GM21717 (cell line): ENCODE results near the gene ZNF774.
A peak's percentile ranks its signal among the peaks of the same experiment; 100 is the strongest.
"Not testable (repeated sequence)": the region's sequence is repeated elsewhere in the genome, so short reads cannot be mapped to it uniquely, and the experiment has no call there.

Source experiments
- ATAC-seq: cut with Tn5 transposase; IDR thresholded peaks from one replicate; pipeline ENCODE4 v1.9.1; 2021; ENCODE audit warnings: mild to moderate bottlenecking, moderate library complexity; ENCODE audit not compliant: unreplicated experiment

ZNF774 gene

GRCh38 chr15:90352107-90352893 lies at the start of gene ZNF774:
TSS of gene ZNF774 (plus strand) at chr15:90352284. CDS start at chr15:90354661, 2,377 bp downstream.
- peak; percentile 99 for ATAC-seq

GRCh38 chr15:90305355-90305754 lies 46.7 kb upstream of the ZNF774 start:
- ATAC-seq: not testable (repeated sequence)

GRCh38 chr15:90305932-90306331 lies 46.2 kb upstream of the ZNF774 start:
- no peak for ATAC-seq

GRCh38 chr15:90306560-90306959 lies 45.5 kb upstream of the ZNF774 start:
- ATAC-seq: no peak

GRCh38 chr15:90307661-90308060 lies 44.4 kb upstream of the ZNF774 start:
- ATAC-seq: no peak

DNA sequence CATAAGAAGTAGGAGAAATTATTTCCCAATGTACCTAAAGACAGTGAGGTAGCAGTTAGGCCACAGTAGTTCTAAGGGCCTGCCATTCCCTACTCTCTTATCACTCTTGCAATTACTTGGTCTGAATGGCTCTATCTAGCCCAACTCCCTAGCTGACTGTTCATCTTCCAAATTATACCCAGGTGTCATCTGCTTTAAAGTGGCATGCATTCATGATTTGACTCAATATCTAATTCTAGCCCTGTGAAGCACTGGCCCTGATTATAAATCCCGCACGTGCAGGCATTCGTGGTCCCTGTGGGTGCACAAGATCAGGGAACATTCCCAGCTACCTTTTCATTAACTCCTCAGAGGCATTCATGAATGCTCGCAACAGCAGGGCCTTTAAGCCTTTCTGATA lies 43.1 kb upstream of the ZNF774 start:
- ATAC-seq: no peak

DNA sequence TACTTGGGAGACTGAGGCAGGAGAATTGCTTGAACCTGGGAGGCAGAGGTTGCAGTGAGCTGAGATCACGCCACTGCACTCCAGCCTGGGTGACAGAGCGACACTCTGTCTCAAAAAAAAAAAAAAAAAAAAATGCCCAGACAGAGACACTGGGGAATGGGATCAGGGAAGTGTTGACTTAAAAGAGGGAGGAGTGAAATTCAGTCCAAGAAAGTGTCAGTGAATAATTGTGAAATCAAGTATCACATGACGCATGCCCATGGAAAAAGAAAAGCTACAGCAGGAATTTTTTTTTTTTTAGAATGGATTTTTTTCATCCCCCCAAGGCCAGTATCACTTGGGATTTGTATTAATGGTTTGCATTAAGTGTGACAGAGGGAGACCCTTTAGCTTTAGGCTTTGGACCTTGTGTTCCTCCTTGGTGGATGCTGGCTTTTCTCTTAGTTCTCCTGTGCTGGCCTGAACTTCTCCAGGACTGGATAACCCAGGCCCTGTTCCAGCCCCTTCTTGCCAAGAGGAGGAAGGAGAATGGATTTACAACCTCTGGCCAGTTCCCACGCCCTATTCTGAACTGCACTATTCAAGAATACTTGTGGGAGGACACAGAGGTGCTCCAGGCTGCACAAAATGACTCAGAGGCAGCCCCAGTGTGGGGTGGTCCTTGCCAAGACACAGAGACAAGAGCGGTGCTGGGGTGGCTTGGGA lies 36.7 kb upstream of the ZNF774 start:
- no peak for ATAC-seq

DNA sequence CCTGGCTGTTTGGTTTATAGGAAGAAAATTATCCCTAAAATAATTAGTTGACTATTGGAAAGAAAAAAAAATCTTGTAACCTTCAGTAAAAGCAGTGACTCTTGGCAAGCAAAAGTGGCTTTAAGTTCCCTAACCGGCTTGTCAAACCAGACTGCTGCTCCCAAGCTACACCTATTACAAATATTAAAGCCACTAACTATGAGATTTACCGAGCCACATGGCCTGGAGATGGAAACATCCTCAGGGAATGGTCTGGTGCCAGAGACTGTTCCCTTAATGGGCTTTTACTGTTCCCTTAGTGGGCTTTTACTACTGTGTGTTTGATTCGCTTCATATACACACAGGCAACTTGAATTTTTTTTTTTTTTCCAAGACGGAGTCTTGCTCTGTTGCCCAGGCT lies 35.9 kb upstream of the ZNF774 start:
- ATAC-seq: no peak

DNA sequence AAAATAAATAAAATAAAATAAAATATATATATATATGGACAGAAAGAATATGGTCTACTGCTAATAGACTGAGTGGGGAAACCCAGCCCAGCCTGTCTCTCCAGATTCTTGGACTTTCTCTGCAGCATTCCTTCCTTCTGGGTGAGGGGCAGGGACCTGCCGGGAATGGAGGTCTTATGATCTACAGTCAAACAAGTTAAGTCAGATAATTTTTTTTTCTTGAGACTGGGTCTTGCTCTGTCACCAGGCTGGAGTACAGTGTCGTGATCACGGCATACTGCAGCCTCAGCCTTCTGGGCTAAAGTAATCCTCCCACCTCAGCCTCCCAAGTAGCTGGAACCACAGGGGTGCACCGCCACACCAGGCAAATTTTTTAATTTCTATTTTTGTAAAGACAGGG lies 33.5 kb upstream of the ZNF774 start:
- ATAC-seq: no peak

DNA sequence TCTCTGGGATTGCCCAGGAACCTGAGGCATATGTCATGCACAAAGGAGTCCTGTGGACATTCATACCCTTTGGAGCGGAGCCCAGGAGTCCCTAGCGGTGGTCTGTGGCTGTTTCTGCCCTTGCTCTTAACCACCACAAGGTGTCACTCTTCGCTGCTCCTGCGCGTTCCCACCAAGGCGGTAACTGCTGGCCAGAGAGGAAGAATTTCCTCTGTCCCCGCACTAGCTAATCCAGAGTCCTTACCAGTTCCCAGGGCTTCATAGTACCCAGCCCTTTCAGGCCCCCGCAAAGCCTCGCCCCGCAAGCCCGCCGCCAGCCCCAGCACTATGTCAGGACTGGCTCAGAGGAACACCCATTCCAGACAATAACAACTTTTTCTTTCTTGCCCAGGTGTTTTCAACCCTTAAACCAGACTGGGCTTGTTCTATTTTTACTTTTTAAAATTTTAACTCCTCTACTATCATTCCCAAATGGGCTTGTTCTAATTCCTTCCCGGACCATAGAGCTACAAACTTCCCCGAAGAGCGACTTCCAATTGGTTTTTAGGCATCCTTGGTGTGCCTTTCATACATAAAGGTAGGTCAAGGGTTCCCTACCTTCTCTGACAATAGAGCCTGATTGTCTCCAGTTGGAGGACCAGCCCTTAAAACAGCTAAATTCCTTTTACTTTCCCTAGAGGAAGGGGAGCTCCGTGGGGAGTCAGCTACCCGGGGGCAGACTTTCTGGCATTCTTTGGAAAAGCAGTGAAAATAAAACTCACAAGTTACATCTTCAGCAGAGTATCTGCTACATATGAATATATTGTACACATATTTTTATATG lies 31.8 kb upstream of the ZNF774 start:
- peak; percentile 61 for ATAC-seq

GRCh38 chr15:90320885-90321278 lies 31.2 kb upstream of the ZNF774 start:
- no peak for ATAC-seq

DNA sequence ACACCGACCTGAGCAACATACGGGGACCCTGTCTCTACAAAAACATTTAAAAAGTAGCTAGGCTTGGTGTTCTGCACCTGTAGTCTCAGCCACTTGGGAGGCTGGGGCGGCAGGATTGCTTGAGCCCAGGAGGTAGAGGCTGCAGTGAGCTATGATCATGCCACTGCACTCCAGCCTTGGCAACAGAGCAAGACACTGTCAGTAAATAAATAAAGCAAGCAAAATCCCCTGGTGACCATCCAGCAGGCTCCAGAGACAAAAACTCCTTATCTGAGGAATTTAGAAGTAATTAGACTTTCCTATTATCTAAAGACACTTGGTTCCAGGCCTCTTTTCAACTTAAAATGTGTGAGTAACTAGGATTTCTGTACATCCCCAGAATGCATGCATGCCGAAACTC lies 29.5 kb upstream of the ZNF774 start:
- ATAC-seq: no peak

- no peak for ATAC-seq
Observed at GRCh38 chr15:90325726-90326125, 26.4 kb upstream of the ZNF774 start.

- no peak for ATAC-seq
Observed at GRCh38 chr15:90326441-90326840, 25.6 kb upstream of the ZNF774 start.

GRCh38 chr15:90327311-90327710 lies 24.8 kb upstream of the ZNF774 start:
- no peak for ATAC-seq

DNA sequence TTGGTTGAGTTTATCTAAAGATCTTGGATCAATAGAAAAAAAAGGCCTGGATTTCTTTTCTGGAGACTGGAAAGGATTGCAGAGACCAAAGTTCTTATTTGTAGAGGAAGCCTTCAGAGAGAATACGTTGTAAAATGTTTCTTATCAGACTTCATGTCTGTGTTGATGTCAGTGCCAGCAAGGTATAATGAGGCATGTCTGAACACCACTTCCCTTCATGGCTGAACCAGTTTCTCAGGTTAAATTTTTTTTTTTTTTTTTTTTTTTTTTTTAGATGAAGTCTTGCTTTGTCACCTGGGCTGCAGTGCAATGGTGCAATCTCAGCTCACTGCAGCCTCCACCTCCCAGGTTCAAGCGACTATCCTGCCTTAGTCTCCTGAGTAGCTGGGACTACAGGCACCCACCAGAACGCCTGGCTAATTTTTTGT lies 17.8 kb upstream of the ZNF774 start:
- no peak for ATAC-seq

GRCh38 chr15:90336705-90337141 lies 15.4 kb upstream of the ZNF774 start:
- ATAC-seq: no peak

GRCh38 chr15:90337256-90337655 lies 14.8 kb upstream of the ZNF774 start:
- ATAC-seq: no peak

DNA sequence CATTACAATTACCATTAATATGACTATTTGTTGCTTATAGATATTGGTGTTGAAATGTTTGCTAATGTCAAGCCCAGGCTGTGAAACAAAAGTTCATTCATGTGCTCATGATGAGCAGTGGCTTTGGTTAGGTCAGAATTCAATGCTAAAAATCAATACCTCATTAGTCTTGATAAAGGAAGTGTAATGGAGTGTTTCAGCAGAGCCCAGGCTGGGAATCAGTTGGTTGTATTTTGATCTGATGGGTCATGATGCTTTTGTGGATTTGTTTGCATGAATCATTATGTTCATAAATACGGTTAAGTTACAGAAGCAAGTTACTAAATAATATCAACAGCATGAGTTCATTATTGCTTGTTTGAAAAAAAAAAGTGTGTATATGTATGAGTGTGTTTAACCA lies 13.6 kb upstream of the ZNF774 start:
- ATAC-seq: no peak

DNA sequence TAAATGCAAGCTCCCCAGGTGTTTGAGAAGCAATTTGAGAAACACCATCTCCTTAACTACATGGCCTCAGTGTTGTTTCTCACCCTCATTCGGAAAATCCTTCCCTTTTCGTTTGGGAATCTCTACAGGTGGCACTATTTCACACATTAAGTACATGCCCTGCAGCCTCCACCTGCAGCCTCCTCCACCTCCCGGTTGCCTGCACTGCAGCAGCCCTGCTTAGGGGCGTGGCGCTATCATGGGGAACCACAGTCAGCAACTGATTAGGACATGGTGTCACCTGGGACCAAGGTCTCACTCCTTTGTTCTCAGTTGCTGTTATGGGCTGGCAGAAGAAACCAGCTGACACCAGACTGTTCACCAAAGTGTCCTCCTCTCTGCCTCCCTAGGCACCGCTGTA lies 11.7 kb upstream of the ZNF774 start:
- ATAC-seq: no peak

DNA sequence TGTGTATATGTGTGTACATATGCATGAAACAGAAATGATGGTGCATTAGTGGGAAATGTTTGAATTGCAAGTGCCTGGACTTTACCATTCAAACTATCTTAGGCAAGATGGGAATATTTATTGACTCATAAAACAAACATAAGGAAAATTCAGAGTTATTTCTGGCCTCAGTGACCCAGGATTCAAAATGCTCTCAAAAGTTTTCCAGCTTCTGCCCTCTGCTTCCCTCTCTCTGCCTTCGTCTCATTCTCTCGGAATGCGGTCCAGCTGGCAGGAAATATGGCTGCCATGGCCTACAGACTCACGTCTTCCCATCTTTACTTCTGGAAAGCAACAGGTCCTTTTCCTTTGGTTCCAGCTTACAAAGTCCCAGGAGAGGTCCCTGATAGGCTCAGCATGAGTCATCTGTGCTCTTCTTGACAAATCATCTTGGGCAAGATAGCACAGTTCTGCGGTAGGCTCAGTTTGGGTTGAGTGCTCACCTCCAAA lies 8.7 kb upstream of the ZNF774 start:
- no peak for ATAC-seq
